HFF-Myc (cell line): Measurements from ENCODE around the gene CDH12.

Experiments
- DNase-seq: peaks from one replicate; pipeline ENCODE4 v3.0.0-alpha.2; 2011; ENCODE audit warnings: low read depth; ENCODE audit errors: extremely low read depth
- H3K4me3 ChIP-seq: replicated peaks from 2 replicates; pipeline ENCODE4 v1.5.1; 2011; ENCODE audit warnings: low read depth, mild to moderate bottlenecking, control low read depth, low read length
- CTCF ChIP-seq: IDR thresholded peaks from 2 replicates; pipeline ENCODE4 v1.5.1; 2012; ENCODE audit warnings: mild to moderate bottlenecking, low read depth, low read length, control low read depth; ENCODE audit errors: missing control alignments

Gene CDH12

GRCh38 chr5:22852807-22853660, at the start of gene CDH12:
TSS of gene CDH12 (minus strand) at chr5:22853344.
- no peak within 1 kb of the TSS for H3K4me3 ChIP-seq
- DNase-seq: no peak
- TF ChIP-seq CTCF: no peak

GRCh38 chr5:22901885-22902284, 48.7 kb upstream of the CDH12 start:
- TF ChIP-seq CTCF: no peak
- no peak for DNase-seq
- no peak overlapping the region for H3K4me3 ChIP-seq

- no peak overlapping the region for H3K4me3 ChIP-seq
- DNase-seq: no peak
- no peak for TF ChIP-seq CTCF
Observed at GRCh38 chr5:22900801-22901310, 47.7 kb upstream of the CDH12 start.

- H3K4me3 ChIP-seq: no peak overlapping the region
- no peak for DNase-seq
- TF ChIP-seq CTCF: no peak
Observed at GRCh38 chr5:22899341-22899740, 46.2 kb upstream of the CDH12 start.

- no peak for TF ChIP-seq CTCF
- H3K4me3 ChIP-seq: no peak overlapping the region
- no peak for DNase-seq
Observed at GRCh38 chr5:22896152-22896551, 43.0 kb upstream of the CDH12 start.

GRCh38 chr5:22892441-22892840, 39.3 kb upstream of the CDH12 start:
- H3K4me3 ChIP-seq: no peak overlapping the region
- TF ChIP-seq CTCF: no peak
- DNase-seq: no peak
